NOMO-1 treated with dmso at 0.1 percent for 144 hours (cell line): ENCODE data around the gene FMN2.

Experiments used
- DNase-seq: peaks from one replicate; lab custom pipeline; 2025; ENCODE audit not compliant: unreplicated experiment; lab: John Stamatoyannopoulos, UW

Gene FMN2

GRCh38 chr1:240096974-240097373 lies 5.3 kb downstream of the FMN2 start:
- DNase-seq, result no peak

GRCh38 chr1:240098534-240098933 lies 6.9 kb downstream of the FMN2 start:
- DNase-seq, result no peak

GRCh38 chr1:240099329-240099728 lies 7.6 kb downstream of the FMN2 start:
- no peak for DNase-seq

GRCh38 chr1:240099748-240100147 lies 8.1 kb downstream of the FMN2 start:
- no peak for DNase-seq

GRCh38 chr1:240100371-240100934 lies 8.8 kb downstream of the FMN2 start:
- DNase-seq, result no peak

- no peak for DNase-seq
Observed at GRCh38 chr1:240101306-240101705, 9.6 kb downstream of the FMN2 start.

- DNase-seq, result no peak
Observed at GRCh38 chr1:240101737-240102136, 10.1 kb downstream of the FMN2 start.

GRCh38 chr1:240104672-240105071 lies 13.0 kb downstream of the FMN2 start:
- no peak for DNase-seq

- DNase-seq, result no peak
Observed at GRCh38 chr1:240107058-240107684, 15.5 kb downstream of the FMN2 start.

- no peak for DNase-seq
Observed at GRCh38 chr1:240109130-240109529, 17.4 kb downstream of the FMN2 start.

- DNase-seq, result no peak
Observed at GRCh38 chr1:240109920-240110636, 18.4 kb downstream of the FMN2 start.

GRCh38 chr1:240111558-240111957 lies 19.9 kb downstream of the FMN2 start:
- DNase-seq, result no peak

GRCh38 chr1:240114222-240114621 lies 22.5 kb downstream of the FMN2 start:
- DNase-seq, result no peak

GRCh38 chr1:240115831-240116230 lies 24.1 kb downstream of the FMN2 start:
- DNase-seq, result no peak

GRCh38 chr1:240116831-240117769 lies 25.4 kb downstream of the FMN2 start:
- no peak for DNase-seq

GRCh38 chr1:240117930-240118329 lies 26.2 kb downstream of the FMN2 start:
- no peak for DNase-seq

GRCh38 chr1:240122639-240123613 lies 31.2 kb downstream of the FMN2 start:
- no peak for DNase-seq

- no peak for DNase-seq
Observed at GRCh38 chr1:240126821-240127220, 35.1 kb downstream of the FMN2 start.

- DNase-seq, result no peak
Observed at GRCh38 chr1:240128366-240128765, 36.7 kb downstream of the FMN2 start.

- no peak for DNase-seq
Observed at GRCh38 chr1:240134113-240134512, 42.4 kb downstream of the FMN2 start.
